ENCODE results near the gene MEIS3. TPM values are rescaled to one million over a fixed set of nuclear protein-coding genes. Genes with fewer than 3 reads are reported as not detected.
"Not testable (repeated sequence)": the region's sequence is repeated elsewhere in the genome, so short reads cannot be mapped to it uniquely, and the experiment has no call there.

Gene MEIS3
- total RNA-seq, 1 donor from 2014 or later, result 32.2 TPM

DNA sequence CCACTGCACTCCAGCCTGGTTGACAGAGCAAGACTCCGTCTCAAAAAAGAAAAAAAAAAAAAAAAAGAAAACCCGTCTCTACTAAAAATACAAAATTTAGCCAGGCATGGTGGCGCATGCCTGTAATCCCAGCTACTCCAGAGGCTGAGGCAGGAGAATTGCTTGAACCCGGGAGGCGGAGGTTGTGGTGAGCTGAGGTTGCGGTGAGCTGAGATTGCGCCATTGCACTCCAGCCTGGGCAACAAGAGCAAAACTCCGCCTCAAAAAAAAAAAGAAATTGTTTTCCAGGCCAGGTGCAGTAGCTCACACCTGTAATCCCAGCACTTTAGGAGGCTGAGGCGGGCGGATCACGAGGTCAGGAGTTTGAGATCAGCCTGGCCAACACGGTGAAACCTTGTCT, 32.7 kb downstream of the MEIS3 start:
- not testable (repeated sequence) for DNase-seq (ENCODE audit: low spot score); H3K27ac ChIP-seq; H3K9me3 Mint-ChIP-seq; H3K36me3 Mint-ChIP-seq; H3K9me3 ChIP-seq (ENCODE audit: low read depth); H3K27me3 ChIP-seq; H3F3A ChIP-seq (ENCODE audit: low read depth); H3K79me2 ChIP-seq (ENCODE audit: low read depth); H3K4me3 Mint-ChIP-seq; H2AFZ ChIP-seq (replicated peaks); H4K20me1 ChIP-seq (ENCODE audit: low read depth); H3K4me3 ChIP-seq; H3K4me2 ChIP-seq; H3K4me1 ChIP-seq; H3K27ac Mint-ChIP-seq; H3K36me3 ChIP-seq; H3K9ac ChIP-seq
- peaks cover 15% of the 10 kb centered on the region for H3K27me3 Mint-ChIP-seq (ENCODE audit: insufficient read depth, low read depth)
- peaks cover 24% of the 10 kb centered on the region for H3K4me1 Mint-ChIP-seq

DNA sequence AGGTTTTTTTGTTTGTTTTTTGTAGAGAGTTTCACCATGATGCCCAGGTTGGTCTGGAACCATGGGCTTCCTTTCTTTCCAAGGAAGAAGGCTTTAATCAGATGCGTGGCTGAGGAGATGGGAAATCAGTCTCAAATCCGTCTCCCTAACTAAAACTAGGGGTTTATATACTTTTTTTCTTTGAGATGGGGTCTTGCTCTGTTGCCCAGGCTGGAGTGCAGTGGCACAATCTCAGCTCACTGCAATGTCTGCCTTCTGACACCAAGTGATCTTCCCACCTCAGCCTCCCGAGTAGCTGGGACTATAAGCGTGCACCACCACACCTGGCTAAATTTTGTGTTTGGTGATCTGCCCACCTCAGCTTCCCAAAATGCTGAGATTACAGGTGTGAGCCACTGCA, 34.8 kb downstream of the MEIS3 start:
- H3K27ac Mint-ChIP-seq; H3F3A ChIP-seq (ENCODE audit: low read depth); H3K4me1 ChIP-seq; H4K20me1 ChIP-seq (ENCODE audit: low read depth); H3K36me3 Mint-ChIP-seq; H3K9me3 ChIP-seq (ENCODE audit: low read depth); H3K4me3 Mint-ChIP-seq; H3K27me3 ChIP-seq; H3K36me3 ChIP-seq; H3K4me3 ChIP-seq; DNase-seq (ENCODE audit: low spot score); H3K9ac ChIP-seq; H3K9me3 Mint-ChIP-seq; H3K4me2 ChIP-seq; H3K27ac ChIP-seq; H3K79me2 ChIP-seq (ENCODE audit: low read depth); H2AFZ ChIP-seq (replicated peaks): not testable (repeated sequence)
- Mint-ChIP-seq H3K4me1 (peaks cover 11% of the 10 kb centered on the region), H3K27me3 (ENCODE audit: insufficient read depth, low read depth) (peaks cover 14% of the 10 kb centered on the region)

DNA sequence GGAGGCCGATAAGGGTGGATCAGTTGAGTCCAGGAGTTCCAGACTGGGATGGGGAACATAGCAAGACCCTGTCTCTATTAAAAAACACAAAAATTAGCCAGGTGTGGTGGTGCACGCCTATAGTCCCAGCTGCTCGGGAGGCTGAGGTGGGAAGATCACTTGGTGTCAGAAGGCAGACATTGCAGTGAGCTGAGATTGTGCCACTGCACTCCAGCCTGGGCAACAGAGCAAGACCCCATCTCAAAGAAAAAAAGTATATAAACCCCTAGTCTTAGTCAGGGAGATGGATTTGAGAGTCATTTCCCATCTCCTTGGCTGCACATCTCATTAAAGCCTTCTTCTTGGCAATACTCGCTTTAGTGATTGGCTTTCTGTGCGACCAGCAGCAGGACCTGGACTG, 35.4 kb downstream of the MEIS3 start:
- not testable (repeated sequence) for H3K4me3 Mint-ChIP-seq; H3K9ac ChIP-seq; H3K4me3 ChIP-seq; H2AFZ ChIP-seq (replicated peaks); H3K27ac ChIP-seq; H3K9me3 ChIP-seq (ENCODE audit: low read depth); H3K79me2 ChIP-seq (ENCODE audit: low read depth); H3K27ac Mint-ChIP-seq; H3K4me1 ChIP-seq; H4K20me1 ChIP-seq (ENCODE audit: low read depth); DNase-seq (ENCODE audit: low spot score); H3K4me2 ChIP-seq; H3K36me3 ChIP-seq; H3K27me3 ChIP-seq; H3K36me3 Mint-ChIP-seq; H3F3A ChIP-seq (ENCODE audit: low read depth); H3K9me3 Mint-ChIP-seq
- H3K4me1 Mint-ChIP-seq, result peaks cover 11% of the 10 kb centered on the region
- peaks cover 14% of the 10 kb centered on the region for H3K27me3 Mint-ChIP-seq (ENCODE audit: insufficient read depth, low read depth)

DNA sequence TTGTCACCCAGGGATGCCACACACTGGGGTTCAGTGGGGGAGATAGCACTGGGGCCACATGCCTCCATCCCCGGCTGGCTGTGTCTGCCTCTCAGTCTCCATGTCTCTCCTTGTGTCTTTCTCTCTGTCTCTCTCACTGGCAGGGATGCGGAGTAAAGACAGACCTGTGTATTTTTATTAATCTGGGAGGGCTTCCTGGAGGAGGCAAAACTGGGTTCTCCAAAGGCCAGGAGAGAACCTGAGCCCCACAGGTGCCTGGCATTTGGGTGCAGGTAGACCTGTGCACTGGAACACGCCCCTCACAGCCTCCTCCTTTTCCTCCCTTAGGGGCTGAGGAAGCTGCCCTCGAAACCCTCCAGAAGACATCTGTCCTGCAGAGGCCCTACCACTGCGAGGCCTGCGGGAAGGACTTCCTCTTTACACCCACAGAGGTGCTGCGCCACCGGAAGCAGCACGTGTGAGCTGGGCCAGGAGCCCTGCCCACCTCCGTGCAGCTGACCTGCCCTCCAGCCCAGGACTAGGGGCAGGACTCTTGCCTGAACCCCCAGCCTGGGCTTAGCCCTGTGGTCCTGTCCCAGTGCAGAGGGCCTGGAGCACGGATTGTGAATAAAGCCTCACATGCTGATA, 37.6 kb downstream of the MEIS3 start:
- Mint-ChIP-seq H3K4me1 (peaks cover 11% of the 10 kb centered on the region), H3K9me3 (no peaks in the 10 kb centered on the region), H3K27me3 (ENCODE audit: insufficient read depth, low read depth) (peaks cover 16% of the 10 kb centered on the region), H3K36me3 (peaks cover 7% of the 10 kb centered on the region), H3K27ac (no peak overlapping the region), H3K4me3 (no peak overlapping the region)
- Histone ChIP-seq H2AFZ (replicated peaks) (no peak overlapping the region), H3K9me3 (ENCODE audit: low read depth) (no peaks in the 10 kb centered on the region), H3K27me3 (no peaks in the 10 kb centered on the region), H3K4me3 (no peak overlapping the region), H3K27ac (no peak overlapping the region), H4K20me1 (ENCODE audit: low read depth) (no peaks in the 10 kb centered on the region), H3K9ac (no peak overlapping the region), H3K4me1 (no peaks in the 10 kb centered on the region), H3K36me3 (no peaks in the 10 kb centered on the region), H3K79me2 (ENCODE audit: low read depth) (no peaks in the 10 kb centered on the region), H3F3A (ENCODE audit: low read depth) (no peaks in the 10 kb centered on the region), H3K4me2 (no peak overlapping the region)
- no peak for DNase-seq (ENCODE audit: low spot score)
- TF ChIP-seq EZH2 (IDR thresholded peaks at IDR 0.05) (no peak), EZH2phosphoT487 (IDR thresholded peaks at IDR 0.05) (no peak)
- TF ChIP-seq, protein P1, sequence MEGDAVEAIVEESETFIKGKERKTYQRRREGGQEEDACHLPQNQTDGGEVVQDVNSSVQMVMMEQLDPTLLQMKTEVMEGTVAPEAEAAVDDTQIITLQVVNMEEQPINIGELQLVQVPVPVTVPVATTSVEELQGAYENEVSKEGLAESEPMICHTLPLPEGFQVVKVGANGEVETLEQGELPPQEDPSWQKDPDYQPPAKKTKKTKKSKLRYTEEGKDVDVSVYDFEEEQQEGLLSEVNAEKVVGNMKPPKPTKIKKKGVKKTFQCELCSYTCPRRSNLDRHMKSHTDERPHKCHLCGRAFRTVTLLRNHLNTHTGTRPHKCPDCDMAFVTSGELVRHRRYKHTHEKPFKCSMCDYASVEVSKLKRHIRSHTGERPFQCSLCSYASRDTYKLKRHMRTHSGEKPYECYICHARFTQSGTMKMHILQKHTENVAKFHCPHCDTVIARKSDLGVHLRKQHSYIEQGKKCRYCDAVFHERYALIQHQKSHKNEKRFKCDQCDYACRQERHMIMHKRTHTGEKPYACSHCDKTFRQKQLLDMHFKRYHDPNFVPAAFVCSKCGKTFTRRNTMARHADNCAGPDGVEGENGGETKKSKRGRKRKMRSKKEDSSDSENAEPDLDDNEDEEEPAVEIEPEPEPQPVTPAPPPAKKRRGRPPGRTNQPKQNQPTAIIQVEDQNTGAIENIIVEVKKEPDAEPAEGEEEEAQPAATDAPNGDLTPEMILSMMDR (IDR thresholded peaks at IDR 0.05), result no peak

DNA sequence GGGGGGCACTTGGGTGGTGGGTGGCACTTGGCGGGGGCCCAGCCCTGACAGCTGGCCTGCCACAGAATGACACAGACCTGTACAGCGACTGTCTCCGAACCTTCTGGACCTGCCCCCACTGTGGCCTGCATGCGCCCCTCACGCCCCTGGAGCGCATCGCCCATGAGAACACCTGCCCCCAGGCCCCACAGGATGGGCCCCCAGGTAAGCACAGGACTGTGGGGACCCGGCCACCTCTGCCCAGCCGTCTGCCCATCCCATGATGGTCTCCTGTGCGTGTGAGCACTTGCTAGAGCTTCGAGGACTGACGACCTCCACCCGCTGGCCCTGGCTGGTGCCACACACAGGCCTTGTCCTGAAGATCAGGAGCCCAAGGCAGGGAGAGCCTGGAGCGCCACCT, 38.2 kb downstream of the MEIS3 start:
- H3K27ac Mint-ChIP-seq, result no peak overlapping the region
- peaks cover 16% of the 10 kb centered on the region for H3K27me3 Mint-ChIP-seq (ENCODE audit: insufficient read depth, low read depth)

More for the DNA sequence above, 38.2 kb downstream of the MEIS3 start:
- peaks cover 7% of the 10 kb centered on the region for H3K36me3 Mint-ChIP-seq
- Histone ChIP-seq H3K79me2 (ENCODE audit: low read depth) (no peaks in the 10 kb centered on the region), H3K9ac (no peak overlapping the region), H4K20me1 (ENCODE audit: low read depth) (no peaks in the 10 kb centered on the region), H3K9me3 (ENCODE audit: low read depth) (no peaks in the 10 kb centered on the region), H3K4me3 (no peak overlapping the region), H3K27ac (no peak overlapping the region), H2AFZ (replicated peaks) (no peak overlapping the region), H3K4me2 (no peak overlapping the region), H3K27me3 (no peaks in the 10 kb centered on the region), H3K4me1 (no peaks in the 10 kb centered on the region), H3F3A (ENCODE audit: low read depth) (no peaks in the 10 kb centered on the region), H3K36me3 (no peaks in the 10 kb centered on the region)
- no peak overlapping the region for H3K4me3 Mint-ChIP-seq
- H3K9me3 Mint-ChIP-seq, result no peaks in the 10 kb centered on the region
- H3K4me1 Mint-ChIP-seq, result peaks cover 11% of the 10 kb centered on the region
- no peak for DNase-seq (ENCODE audit: low spot score)
- TF ChIP-seq EZH2 (IDR thresholded peaks at IDR 0.05), result no peak
- no peak for TF ChIP-seq EZH2phosphoT487 (IDR thresholded peaks at IDR 0.05)
- TF ChIP-seq, protein P1 (IDR thresholded peaks at IDR 0.05), result no peak

All from neural progenitor cell (in vitro differentiated cells).